Activated CD8-positive, alpha-beta T cell treated with anti-CD3 and anti-CD28 coated beads for 36 hours (primary cell): ENCODE measurements around the gene OBSCN. TPM values are rescaled to one million over a fixed set of nuclear protein-coding genes. Genes with fewer than 3 reads are reported as not detected.

Experiments
- ATAC-seq: fragments of 200-7000 bp; cut with Tn5 transposase; one replicate; pipeline ENCODE4 v1.10.0; 2021; ENCODE audit warnings: mild to moderate bottlenecking, moderate library complexity
- CTCF ChIA-PET: fragments of 350-600 bp; sonication (Branson Sonifier 250); formaldehyde crosslinking; loops from one replicate; lab custom pipeline; 2021; ENCODE audit warnings: antibody characterized with exemption; lab: Charles Lee
- POLR2A ChIA-PET: fragments of 350-600 bp; sonication (Branson Sonifier 250); formaldehyde crosslinking; loops from one replicate; lab custom pipeline; 2021; ENCODE audit warnings: antibody characterized with exemption; lab: Charles Lee
- DNase-seq: peaks from one replicate; pipeline ENCODE4 v3.0.0-alpha.2; 2020
- H3K27ac Mint-ChIP-seq: one replicate; pipeline ENCODE4 v1.8.0; 2021; ENCODE audit warnings: mild to moderate bottlenecking, mixed read lengths
- H3K27me3 Mint-ChIP-seq: one replicate; pipeline ENCODE4 v1.8.0; 2021; ENCODE audit warnings: mixed read lengths
- H3K36me3 Mint-ChIP-seq: one replicate; pipeline ENCODE4 v1.8.0; 2021; ENCODE audit warnings: low read depth, mixed read lengths
- H3K4me1 Mint-ChIP-seq: one replicate; pipeline ENCODE4 v1.8.0; 2021; ENCODE audit warnings: low read depth, mixed read lengths
- H3K4me3 Mint-ChIP-seq: one replicate; pipeline ENCODE4 v1.8.0; 2021; ENCODE audit warnings: mild to moderate bottlenecking, moderate library complexity, mixed read lengths
- H3K9me3 Mint-ChIP-seq: one replicate; pipeline ENCODE4 v1.8.0; 2021; ENCODE audit warnings: mixed read lengths
- CTCF ChIP-seq: fragments of 200-600 bp; IDR thresholded peaks from one replicate; pipeline ENCODE4 v1.8.0; 2022; ENCODE audit warnings: antibody characterized with exemption, mild to moderate bottlenecking
- intact Hi-C: fragments of 100-400 bp; cut with micrococcal nuclease; formaldehyde crosslinking; loops from one replicate; pipeline ENCODE4 v1.10.0; 2022
- total RNA-seq, 2 experiments: library from RNA; stranded (reverse); gene quantifications; one replicate each; pipeline ENCODE4 v1.2.3, GENCODE V29; 2021

Gene OBSCN
- total RNA-seq, 2 experiments from 2014 or later: 21.6 to 23.7 TPM

DNA sequence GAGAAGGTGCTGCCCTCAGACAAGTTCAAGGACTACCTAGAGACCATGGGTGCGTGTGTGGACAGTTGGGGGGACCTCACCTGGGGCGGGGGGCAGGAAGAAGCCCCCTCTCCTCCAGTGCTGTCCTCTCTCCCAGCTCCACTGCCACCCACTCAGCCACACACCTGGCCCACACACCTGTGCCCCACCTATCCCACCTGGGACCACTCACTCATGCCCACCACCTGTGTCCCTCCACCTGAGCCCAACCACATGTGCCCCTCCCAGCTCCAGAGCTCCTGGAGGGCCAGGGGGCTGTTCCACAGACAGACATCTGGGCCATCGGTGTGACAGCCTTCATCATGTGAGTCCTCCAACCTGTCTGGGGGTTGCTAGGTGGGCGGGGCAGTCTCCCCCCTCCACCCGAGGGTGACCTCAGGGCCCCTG is 169.8 kb downstream of the OBSCN start:
- no peak overlapping the region for H3K27ac Mint-ChIP-seq
- ATAC-seq (no peak), DNase-seq (no peak)
- TF ChIP-seq CTCF: no peak
- intact Hi-C loops: no loop called here
- CTCF ChIA-PET: interaction anchor here (1.0 kb wide), 1 partner anchor 130 kb away, joined by 3 read pairs; no protein-coding TSS in a partner anchor
- H3K4me1 Mint-ChIP-seq: peaks cover 7% of the 10 kb centered on the region
- no peaks in the 10 kb centered on the region for H3K9me3 Mint-ChIP-seq
- H3K4me3 Mint-ChIP-seq: peak overlapping the region; percentile 36
- POLR2A ChIA-PET: no interaction called here
- no peaks in the 10 kb centered on the region for H3K36me3 Mint-ChIP-seq
- H3K27me3 Mint-ChIP-seq: peaks cover 20% of the 10 kb centered on the region

DNA sequence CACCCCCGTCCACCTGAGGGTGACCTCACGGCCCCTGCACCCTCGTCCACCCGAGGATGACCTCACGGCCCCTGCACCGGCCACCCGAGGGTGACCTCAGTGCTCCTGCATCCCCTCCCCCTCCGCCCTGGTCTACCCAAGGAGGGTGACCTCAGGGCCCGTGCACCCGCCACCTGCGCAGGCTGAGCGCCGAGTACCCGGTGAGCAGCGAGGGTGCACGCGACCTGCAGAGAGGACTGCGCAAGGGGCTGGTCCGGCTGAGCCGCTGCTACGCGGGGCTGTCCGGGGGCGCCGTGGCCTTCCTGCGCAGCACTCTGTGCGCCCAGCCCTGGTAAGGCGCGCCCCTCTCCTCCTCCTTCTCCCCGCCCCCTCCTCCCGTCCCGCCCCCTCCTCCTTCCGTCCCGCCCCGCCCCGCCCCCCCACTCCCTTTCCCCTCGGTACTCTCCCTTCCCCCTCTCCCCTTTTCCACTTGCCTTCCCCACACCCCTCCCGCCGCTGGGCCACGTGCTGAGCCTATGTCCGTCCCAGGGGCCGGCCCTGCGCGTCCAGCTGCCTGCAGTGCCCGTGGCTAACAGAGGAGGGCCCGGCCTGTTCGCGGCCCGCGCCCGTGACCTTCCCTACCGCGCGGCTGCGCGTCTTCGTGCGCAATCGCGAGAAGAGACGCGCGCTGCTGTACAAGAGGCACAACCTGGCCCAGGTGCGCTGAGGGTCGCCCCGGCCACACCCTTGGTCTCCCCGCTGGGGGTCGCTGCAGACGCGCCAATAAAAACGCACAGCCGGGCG is 170.4 kb downstream of the OBSCN start:
- no peaks in the 10 kb centered on the region for H3K9me3 Mint-ChIP-seq
- ChIA-PET POLR2A (no interaction called here), CTCF (interaction anchor here (1.0 kb wide), 1 partner anchor 130 kb away, joined by 3 read pairs; no protein-coding TSS in a partner anchor)
- ATAC-seq: peak; percentile 85
- peak; percentile 82 for DNase-seq
- no peak overlapping the region for H3K27ac Mint-ChIP-seq
- peak; percentile 79 for TF ChIP-seq CTCF
- peak overlapping the region; percentile 76 for H3K4me3 Mint-ChIP-seq
- intact Hi-C loops: no loop called here
- no peaks in the 10 kb centered on the region for H3K36me3 Mint-ChIP-seq
- peaks cover 20% of the 10 kb centered on the region for H3K27me3 Mint-ChIP-seq
- H3K4me1 Mint-ChIP-seq: peaks cover 7% of the 10 kb centered on the region

DNA sequence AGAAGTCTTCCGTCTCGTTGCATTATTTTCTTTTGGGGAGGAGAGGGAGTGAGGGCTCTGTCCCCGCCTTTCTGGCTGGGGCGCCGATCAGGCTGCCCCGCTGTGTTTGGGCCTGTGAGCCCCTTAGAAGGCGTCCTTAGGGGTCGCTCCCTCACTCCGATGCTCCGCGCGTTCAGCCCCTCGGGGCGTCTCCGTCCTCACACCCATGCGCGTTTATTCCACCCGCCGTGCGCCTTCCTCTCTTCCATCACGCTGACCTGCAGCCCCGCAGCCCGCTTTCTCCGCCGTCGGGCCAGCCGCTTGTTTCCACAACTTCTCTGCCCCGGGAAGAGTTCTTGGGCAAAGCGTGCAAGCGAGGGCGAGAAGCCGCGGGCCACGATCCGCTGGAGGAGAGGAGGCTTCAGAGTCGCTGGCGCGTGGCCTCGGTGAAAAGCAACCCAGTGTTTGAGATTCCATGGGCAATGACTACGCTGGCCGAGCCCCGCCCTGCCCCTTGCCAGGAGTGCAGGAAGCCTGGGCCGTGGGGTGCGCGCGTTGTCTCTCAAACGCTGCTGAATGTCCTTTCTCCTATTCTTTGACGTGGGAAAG is 171.1 kb downstream of the OBSCN start:
- Mint-ChIP-seq H3K27ac (no peak overlapping the region), H3K9me3 (no peaks in the 10 kb centered on the region), H3K4me1 (peaks cover 7% of the 10 kb centered on the region), H3K27me3 (peaks cover 20% of the 10 kb centered on the region), H3K4me3 (peak overlapping the region; percentile 76), H3K36me3 (no peaks in the 10 kb centered on the region)
- peak; percentile 35 for TF ChIP-seq CTCF
- peak; percentile 7 for ATAC-seq
- peak; percentile 19 for DNase-seq
- ChIA-PET POLR2A (interaction anchor here (0.6 kb wide), 1 partner anchor 12 kb away, joined by 3 read pairs; no protein-coding TSS in a partner anchor), CTCF (interaction anchor here (1.3 kb wide), 1 partner anchor 121 kb away, joined by 4 read pairs; no protein-coding TSS in a partner anchor)
- intact Hi-C loops: no loop called here

- no peaks in the 10 kb centered on the region for H3K9me3 Mint-ChIP-seq
- POLR2A ChIA-PET: interaction anchor here (0.6 kb wide), 1 partner anchor 12 kb away, joined by 3 read pairs; no protein-coding TSS in a partner anchor
- TF ChIP-seq CTCF: no peak
- H3K27ac Mint-ChIP-seq: no peak overlapping the region
- intact Hi-C loops: no loop called here
- ATAC-seq: no peak
- H3K27me3 Mint-ChIP-seq: peaks cover 20% of the 10 kb centered on the region
- H3K4me1 Mint-ChIP-seq: peaks cover 7% of the 10 kb centered on the region
- H3K4me3 Mint-ChIP-seq: no peak overlapping the region
- DNase-seq: no peak
- CTCF ChIA-PET: interaction anchor here (0.9 to 1.3 kb wide), 2 partner anchors 121 to 133 kb away, joined by 3 to 4 read pairs; no protein-coding TSS in a partner anchor
- H3K36me3 Mint-ChIP-seq: no peaks in the 10 kb centered on the region
Measured at GRCh38 chr1:228379666-228380065, 171.8 kb downstream of the OBSCN start.

GRCh38 chr1:228381356-228381755 is 173.5 kb downstream of the OBSCN start:
- H3K4me3 Mint-ChIP-seq: no peak overlapping the region
- DNase-seq: no peak
- peaks cover 7% of the 10 kb centered on the region for H3K4me1 Mint-ChIP-seq
- no peak overlapping the region for H3K27ac Mint-ChIP-seq
- H3K27me3 Mint-ChIP-seq: peaks cover 20% of the 10 kb centered on the region
- POLR2A ChIA-PET: interaction anchor here (1.4 kb wide), 1 partner anchor 11 kb away, joined by 4 read pairs; no protein-coding TSS in a partner anchor
- TF ChIP-seq CTCF: no peak
- ATAC-seq: no peak
- CTCF ChIA-PET: no interaction called here
- no peaks in the 10 kb centered on the region for H3K36me3 Mint-ChIP-seq
- intact Hi-C loops: no loop called here
- H3K9me3 Mint-ChIP-seq: no peaks in the 10 kb centered on the region
